Mesenchymal stem cell (in vitro differentiated cells and primary cell): ENCODE results near the gene BAZ1B.

Experiments
- DNase-seq: peaks from one replicate; pipeline ENCODE4 v3.0.0-alpha.2; 2013
- H2AFZ ChIP-seq: one replicate; pipeline ENCODE4 v1.6.1; 2013; ENCODE audit warnings: low read depth, mild to moderate bottlenecking, control low read depth, inconsistent platforms, low read length, moderate library complexity
- H2AK5ac ChIP-seq: 2 replicates; pipeline ENCODE4 v1.6.1; 2013; ENCODE audit warnings: low read length, moderate library complexity, mild to moderate bottlenecking, inconsistent platforms; ENCODE audit not compliant: severe bottlenecking
- H2BK120ac ChIP-seq: one replicate; pipeline ENCODE4 v1.6.1; 2013; ENCODE audit warnings: low read depth, mild to moderate bottlenecking, inconsistent platforms, low read length, moderate library complexity
- H2BK12ac ChIP-seq, 2 experiments: one replicate each; pipeline ENCODE4 v1.6.1; 2013; ENCODE audit warnings: inconsistent platforms in 2 of 2, low read length in 2 of 2, mild to moderate bottlenecking in 2 of 2, moderate library complexity in 2 of 2, control low read depth in 1 of 2
- H2BK15ac ChIP-seq: one replicate; pipeline ENCODE4 v1.6.1; 2013; ENCODE audit warnings: mild to moderate bottlenecking, low read depth, inconsistent platforms; ENCODE audit not compliant: poor library complexity, severe bottlenecking
- H2BK5ac ChIP-seq: 2 replicates; pipeline ENCODE4 v1.6.1; 2013; ENCODE audit warnings: low read depth, mild to moderate bottlenecking, low read length, control low read depth, inconsistent platforms; ENCODE audit not compliant: poor library complexity, severe bottlenecking
- H3K14ac ChIP-seq, 2 experiments: one replicate each; pipeline ENCODE4 v1.6.1; 2013; ENCODE audit warnings: inconsistent platforms in 2 of 2, low read length in 2 of 2, control low read depth in 1 of 2, mild to moderate bottlenecking in 1 of 2, moderate library complexity in 1 of 2
- H3K18ac ChIP-seq, 2 experiments: one replicate each; pipeline ENCODE4 v1.6.1; 2013; ENCODE audit warnings: inconsistent platforms in 2 of 2, low read length in 2 of 2, control low read depth in 1 of 2, low read depth in 1 of 2, mild to moderate bottlenecking in 1 of 2
- H3K23ac ChIP-seq, 2 experiments: one replicate each; pipeline ENCODE4 v1.6.1; 2013; ENCODE audit warnings: inconsistent platforms in 2 of 2, low read length in 2 of 2, mild to moderate bottlenecking in 2 of 2, moderate library complexity in 2 of 2, control low read depth in 1 of 2
- H3K27ac ChIP-seq: 2 replicates; pipeline ENCODE4 v1.5.1; 2013; ENCODE audit warnings: mild to moderate bottlenecking, moderate library complexity, low read length, control low read depth, inconsistent platforms; ENCODE audit not compliant: poor library complexity, severe bottlenecking
- H3K27me3 ChIP-seq, 2 experiments: 2 replicates each; pipeline versions ENCODE4 v1.6.1 to v1.7.0; 2013; ENCODE audit warnings: low read length in 2 of 2, mild to moderate bottlenecking in 2 of 2, moderate library complexity in 2 of 2, control low read depth in 1 of 2, inconsistent platforms in 1 of 2; ENCODE audit not compliant: control insufficient read depth in 1 of 2, insufficient read depth in 1 of 2
- H3K36me3 ChIP-seq, 2 experiments: 2 replicates each; pipeline versions ENCODE4 v1.6.1 to v1.7.0; 2013; ENCODE audit warnings: low read length in 2 of 2, control low read depth in 1 of 2, inconsistent platforms in 1 of 2, low read depth in 1 of 2, mild to moderate bottlenecking in 1 of 2; ENCODE audit not compliant: insufficient read depth in 2 of 2, control insufficient read depth in 1 of 2
- H3K4ac ChIP-seq, 2 experiments: one replicate each; pipeline ENCODE4 v1.6.1; 2013; ENCODE audit warnings: inconsistent platforms in 2 of 2, low read length in 2 of 2, mild to moderate bottlenecking in 2 of 2, moderate library complexity in 2 of 2, control low read depth in 1 of 2, low read depth in 1 of 2
- H3K4me1 ChIP-seq: 2 replicates; pipeline ENCODE4 v1.6.1; 2013; ENCODE audit warnings: low read depth, low read length, control low read depth; ENCODE audit not compliant: control insufficient read depth, insufficient read depth
- H3K4me2 ChIP-seq: 2 replicates; pipeline ENCODE4 v1.6.1; 2013; ENCODE audit warnings: low read length, mild to moderate bottlenecking, inconsistent platforms; ENCODE audit not compliant: poor library complexity, severe bottlenecking
- H3K4me3 ChIP-seq, 2 experiments: 2 replicates each; pipeline versions ENCODE4 v1.5.1 to v1.7.0; 2013; ENCODE audit warnings: low read length in 2 of 2, mild to moderate bottlenecking in 2 of 2, control low read depth in 1 of 2, low read depth in 1 of 2; ENCODE audit not compliant: insufficient read depth in 1 of 2
- H3K79me1 ChIP-seq: replicated peaks from 2 replicates; pipeline ENCODE4 v1.6.1; 2013; ENCODE audit warnings: mild to moderate bottlenecking, control low read depth, low read length, inconsistent platforms; ENCODE audit not compliant: poor library complexity, severe bottlenecking
- H3K9ac ChIP-seq: 2 replicates; pipeline ENCODE4 v1.7.0; 2013; ENCODE audit warnings: mild to moderate bottlenecking, low read length, moderate library complexity
- H3K9me3 ChIP-seq: 2 replicates; pipeline ENCODE4 v1.7.0; 2013; ENCODE audit warnings: mild to moderate bottlenecking, low read length; ENCODE audit not compliant: control insufficient read depth
- H4K8ac ChIP-seq: one replicate; pipeline ENCODE4 v1.6.1; 2013; ENCODE audit warnings: inconsistent platforms, mild to moderate bottlenecking, low read length, moderate library complexity
- H4K91ac ChIP-seq: one replicate; pipeline ENCODE4 v1.6.1; 2013; ENCODE audit warnings: mild to moderate bottlenecking, low read length, inconsistent platforms
- WGBS: methylation state at CpG from one replicate; pipeline ENCODE4 v1.1.7; 2013; ENCODE audit warnings: mixed read lengths; 5-methylcytosine and 5-hydroxymethylcytosine counted together

The BAZ1B gene

GRCh38 chr7:73447121-73447733 lies 74.9 kb downstream of the BAZ1B start:
- Histone ChIP-seq H3K27ac (no peak overlapping the region), H2BK15ac (no peak overlapping the region), H3K9ac (no peak overlapping the region), H3K79me1 (peaks cover 38% of the 10 kb centered on the region), H2AK5ac (no peak overlapping the region), H2BK5ac (no peak overlapping the region), H4K8ac (no peak overlapping the region), H4K91ac (no peak overlapping the region), H3K23ac (no peak overlapping the region), H2AFZ (no peak overlapping the region), H3K4me2 (no peak overlapping the region), H3K4me1 (peaks cover 2% of the 10 kb centered on the region), H3K18ac (no peak overlapping the region), H3K14ac (no peak overlapping the region), H3K4me3 (no peak overlapping the region), H3K9me3 (no peaks in the 10 kb centered on the region), H2BK12ac (no peak overlapping the region), H2BK120ac (no peak overlapping the region), H3K36me3 (peaks cover 50 to 93% of the 10 kb centered on the region in 2 experiments), H3K4ac (no peak overlapping the region), H3K27me3 (no peaks in the 10 kb centered on the region)
- no peak for DNase-seq
- WGBS = 97% methylated on average over 4 of the region's 5 CpGs

GRCh38 chr7:73446682-73447081 lies 75.4 kb downstream of the BAZ1B start:
- Histone ChIP-seq H2BK12ac (no peak overlapping the region), H2BK120ac (no peak overlapping the region), H3K27ac (no peak overlapping the region), H2BK5ac (no peak overlapping the region), H3K36me3 (peaks cover 55 to 98% of the 10 kb centered on the region in 2 experiments), H2BK15ac (no peak overlapping the region), H3K9ac (no peak overlapping the region), H3K79me1 (peaks cover 40% of the 10 kb centered on the region), H3K4me2 (no peak overlapping the region), H2AFZ (no peak overlapping the region), H4K91ac (no peak overlapping the region), H3K9me3 (no peaks in the 10 kb centered on the region), H3K14ac (no peak overlapping the region), H2AK5ac (no peak overlapping the region), H3K4ac (no peak overlapping the region), H3K4me3 (no peak overlapping the region), H3K18ac (no peak overlapping the region), H4K8ac (no peak overlapping the region), H3K23ac (no peak overlapping the region), H3K4me1 (peaks cover 2% of the 10 kb centered on the region), H3K27me3 (no peaks in the 10 kb centered on the region)
- no peak for DNase-seq
- WGBS = 95% methylated on average over 4 of the region's 4 CpGs

- Histone ChIP-seq H3K27me3 (no peaks in the 10 kb centered on the region), H2BK12ac (no peak overlapping the region), H3K79me1 (peaks cover 32% of the 10 kb centered on the region), H3K9me3 (no peaks in the 10 kb centered on the region), H3K4me3 (no peak overlapping the region), H3K18ac (no peak overlapping the region), H2BK15ac (no peak overlapping the region), H4K8ac (no peak overlapping the region), H3K4me2 (no peak overlapping the region), H3K4me1 (peaks cover 4% of the 10 kb centered on the region), H3K27ac (no peak overlapping the region), H4K91ac (no peak overlapping the region), H2AFZ (no peak overlapping the region), H3K23ac (no peak overlapping the region), H3K4ac (no peak overlapping the region), H2BK5ac (no peak overlapping the region), H3K9ac (peak overlapping the region; percentile 25), H2BK120ac (no peak overlapping the region), H2AK5ac (no peak overlapping the region), H3K14ac (no peak overlapping the region), H3K36me3 (peaks cover 70 to 98% of the 10 kb centered on the region in 2 experiments)
- WGBS = 94% methylated on average over 11 of the region's 12 CpGs
- no peak for DNase-seq
Observed at GRCh38 chr7:73443548-73444255, 78.4 kb downstream of the BAZ1B start.

GRCh38 chr7:73442903-73443500 lies 79.1 kb downstream of the BAZ1B start:
- H4K91ac ChIP-seq = no peak overlapping the region
- no peak overlapping the region for H2BK15ac ChIP-seq
- no peak overlapping the region for H2AFZ ChIP-seq
- H3K27ac ChIP-seq = no peak overlapping the region
- no peak overlapping the region for H3K4me2 ChIP-seq
- WGBS = 87% methylated on average over 11 of the region's 11 CpGs
- no peak overlapping the region for H3K9ac ChIP-seq
- H2BK120ac ChIP-seq = no peak overlapping the region
- no peak overlapping the region for H2BK12ac ChIP-seq
- peaks cover 4% of the 10 kb centered on the region for H3K4me1 ChIP-seq
- no peak overlapping the region for H3K4ac ChIP-seq
- peaks cover 29% of the 10 kb centered on the region for H3K79me1 ChIP-seq
- H2AK5ac ChIP-seq = no peak overlapping the region
- no peak for DNase-seq
- no peak overlapping the region for H2BK5ac ChIP-seq
- no peak overlapping the region for H3K14ac ChIP-seq
- peaks cover 74 to 91% of the 10 kb centered on the region in 2 experiments for H3K36me3 ChIP-seq
- H3K9me3 ChIP-seq = no peaks in the 10 kb centered on the region
- H3K23ac ChIP-seq = no peak overlapping the region
- no peak overlapping the region for H3K4me3 ChIP-seq
- H3K27me3 ChIP-seq = no peaks in the 10 kb centered on the region
- no peak overlapping the region for H3K18ac ChIP-seq
- H4K8ac ChIP-seq = no peak overlapping the region
